ENCODE results near the gene CDC73.
"Not testable (repeated sequence)": the region's sequence is repeated elsewhere in the genome, so short reads cannot be mapped to it uniquely, and the experiment has no call there.

Gene CDC73

DNA sequence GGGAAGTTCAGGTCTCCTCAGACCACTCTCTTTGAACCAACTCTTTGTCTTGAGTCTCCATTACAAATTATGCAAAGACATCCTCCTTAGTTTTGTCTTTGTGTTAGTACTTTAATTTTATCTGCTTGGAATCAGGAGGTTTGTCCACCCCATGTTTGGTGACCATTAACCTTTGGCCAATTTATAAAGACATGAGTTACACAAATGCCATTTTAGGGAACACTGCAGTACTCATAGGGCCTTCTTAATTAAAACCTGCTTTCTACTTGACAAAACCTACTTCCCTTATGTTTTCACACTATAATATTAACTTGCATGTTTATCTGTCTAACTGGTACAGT lies 7.9 kb upstream of the CDC73 start:
- DNase-seq (ENCODE audit: low read depth, low spot score) = no peak

- DNase-seq (ENCODE audit: low read depth, low spot score) = no peak
Measured at GRCh38 chr1:193114485-193115095, 7.2 kb upstream of the CDC73 start.

- peak; percentile 61 for DNase-seq (ENCODE audit: low read depth, low spot score)
Measured at GRCh38 chr1:193115629-193116227, 6.1 kb upstream of the CDC73 start.

- not testable (repeated sequence) for DNase-seq (ENCODE audit: low read depth, low spot score)
Measured at GRCh38 chr1:193117167-193117566, 4.7 kb upstream of the CDC73 start.

DNA sequence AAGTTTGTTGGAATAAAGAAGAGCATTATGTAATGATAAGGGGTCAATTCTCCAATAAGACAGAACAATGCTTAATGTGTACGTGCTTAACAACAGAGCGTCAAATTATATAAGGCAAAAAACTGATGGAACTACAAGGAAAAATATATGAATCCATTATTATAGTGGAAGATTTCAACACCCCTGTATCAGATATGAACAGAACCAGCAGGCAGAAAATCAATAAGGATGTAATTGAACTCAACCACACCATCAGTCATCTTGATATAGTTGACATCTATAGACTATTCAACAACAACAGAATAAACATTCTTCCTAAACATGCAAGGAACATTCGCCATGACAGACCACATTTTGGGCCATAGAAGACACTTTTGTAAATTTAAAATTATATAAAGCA lies 3.6 kb upstream of the CDC73 start:
- DNase-seq (ENCODE audit: low read depth, low spot score) = no peak

DNA sequence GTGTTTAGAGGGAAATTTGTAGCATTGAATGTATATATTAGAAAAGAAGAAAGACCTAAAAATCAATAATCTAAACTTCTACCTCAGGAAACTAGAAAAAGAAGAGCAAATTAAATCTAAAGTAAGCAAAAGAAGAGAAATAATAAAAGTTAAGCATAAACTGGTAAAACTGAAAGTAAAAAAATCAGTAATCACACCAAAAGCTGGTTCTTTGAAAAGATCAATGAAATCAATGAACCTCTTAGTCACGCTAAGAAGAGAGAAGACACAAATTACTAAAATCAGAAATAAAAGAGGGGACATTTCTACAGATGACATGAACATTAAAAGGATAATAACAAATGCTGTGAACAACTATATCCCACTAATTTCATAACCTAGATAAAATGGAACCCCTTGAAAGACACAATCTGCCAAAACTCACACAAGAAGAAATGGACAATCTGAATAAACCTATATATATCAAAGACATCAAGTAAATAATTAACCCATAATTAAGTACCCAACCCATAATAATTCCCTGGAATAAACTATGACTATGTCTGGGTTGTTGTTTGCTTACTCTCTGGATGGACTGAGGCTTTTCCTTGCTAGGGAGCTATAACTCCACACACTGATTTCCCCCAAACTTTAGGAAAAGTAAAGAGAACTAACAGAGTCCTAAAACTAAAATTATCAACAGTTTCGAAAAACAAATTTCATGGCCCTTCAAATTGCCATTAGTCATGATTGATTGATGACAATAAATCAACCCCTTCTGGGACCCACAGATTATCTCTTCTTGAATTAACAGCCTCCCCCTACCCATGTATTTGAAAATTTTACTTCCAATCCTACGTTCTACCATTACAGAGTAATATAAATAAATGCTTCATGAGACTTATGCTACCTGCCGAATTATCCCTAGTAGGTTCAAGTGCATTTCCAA lies 2.8 kb upstream of the CDC73 start:
- no peak for DNase-seq (ENCODE audit: low read depth, low spot score)

GRCh38 chr1:193120604-193121166 lies 1.1 kb upstream of the CDC73 start:
- DNase-seq (ENCODE audit: low read depth, low spot score) = no peak

- DNase-seq (ENCODE audit: low read depth, low spot score) = no peak
Measured at GRCh38 chr1:193123751-193124150, 1.9 kb downstream of the CDC73 start.

DNA sequence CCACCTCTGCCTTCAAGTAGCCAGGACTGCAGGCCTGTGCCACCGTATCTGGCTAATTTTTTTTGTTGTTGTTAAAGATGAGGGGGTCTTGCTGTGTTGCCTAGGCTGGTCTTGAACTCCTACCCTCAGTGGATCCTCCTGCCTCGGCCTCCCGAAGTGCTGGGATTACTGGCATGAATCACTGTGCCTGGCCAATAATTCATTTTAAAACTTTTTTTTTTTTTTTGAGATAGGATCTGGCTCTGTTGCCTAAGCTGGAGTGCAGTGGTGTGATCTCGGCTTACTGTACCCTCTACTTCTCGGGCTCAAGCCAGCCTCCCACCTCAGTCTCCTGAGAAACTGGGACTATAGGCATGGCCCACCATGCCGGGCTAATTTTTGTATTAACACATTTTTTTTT lies 3.5 kb downstream of the CDC73 start:
- DNase-seq (ENCODE audit: low read depth, low spot score) = no peak

DNA sequence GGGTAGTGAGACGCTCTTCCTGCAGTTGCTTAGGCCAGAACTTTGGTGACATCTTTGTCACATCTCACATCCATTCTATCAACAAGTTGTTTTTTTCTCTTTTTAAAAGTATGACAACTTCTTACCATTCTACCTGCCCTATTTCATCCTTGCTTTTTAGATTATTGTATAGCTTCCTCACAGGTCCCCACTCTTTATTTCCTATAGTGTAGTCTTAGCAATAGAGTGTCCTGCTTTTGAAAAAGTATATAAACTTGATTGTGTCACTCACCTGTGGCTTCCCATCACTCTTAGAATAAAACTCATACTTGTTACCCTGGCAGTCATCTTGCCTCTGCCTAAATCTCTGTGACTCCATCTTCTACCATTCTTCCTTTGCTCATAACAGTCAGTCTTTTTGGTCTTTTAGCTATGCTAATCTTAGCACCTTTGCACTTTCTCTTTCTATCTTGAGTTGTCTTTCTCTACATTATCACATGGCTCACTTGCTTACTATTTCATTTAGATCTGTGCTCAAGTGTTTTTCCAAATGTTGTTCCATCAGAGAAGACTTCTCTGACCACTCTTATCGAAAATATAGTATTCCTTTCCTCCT lies 9.5 kb downstream of the CDC73 start:
- DNase-seq (ENCODE audit: low read depth, low spot score) = no peak

- no peak for DNase-seq (ENCODE audit: low read depth, low spot score)
Measured at GRCh38 chr1:193140254-193140653, 18.4 kb downstream of the CDC73 start.

DNA sequence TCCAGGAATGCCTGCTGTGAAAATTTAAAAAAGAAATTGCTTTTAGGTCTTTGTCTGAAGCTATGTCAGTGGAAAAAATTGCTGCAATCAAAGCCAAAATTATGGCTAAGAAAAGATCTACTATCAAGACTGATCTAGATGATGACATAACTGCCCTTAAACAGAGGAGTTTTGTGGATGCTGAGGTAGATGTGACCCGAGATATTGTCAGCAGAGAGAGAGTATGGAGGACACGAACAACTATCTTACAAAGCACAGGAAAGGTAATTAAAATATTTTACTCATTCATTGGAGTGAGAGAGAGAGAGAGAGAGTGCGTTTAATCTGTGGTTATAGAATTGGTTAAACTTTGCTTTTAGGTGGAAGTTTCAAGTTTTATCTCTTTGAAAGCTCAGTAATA lies 20.0 kb downstream of the CDC73 start:
- no peak for DNase-seq (ENCODE audit: low read depth, low spot score)

- no peak for DNase-seq (ENCODE audit: low read depth, low spot score)
Measured at GRCh38 chr1:193142409-193142808, 20.6 kb downstream of the CDC73 start.

DNA sequence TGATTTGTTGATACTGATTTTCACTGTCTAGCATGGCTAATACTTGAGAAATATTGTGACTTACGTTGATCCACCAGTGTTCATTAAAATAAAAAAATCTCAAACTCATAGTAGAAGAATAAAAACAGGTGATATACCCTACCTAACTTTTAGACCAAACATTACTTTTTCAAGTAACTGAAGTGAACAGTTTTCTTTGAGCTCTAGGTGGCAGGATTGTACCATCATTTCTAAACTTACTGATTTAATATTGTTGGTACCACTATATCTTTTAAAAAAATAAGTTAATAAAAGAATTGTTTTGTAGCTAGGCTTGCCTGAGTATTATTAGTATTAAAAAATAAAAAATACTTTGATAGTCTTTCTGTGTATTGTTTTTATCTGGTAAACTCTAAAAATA lies 21.5 kb downstream of the CDC73 start:
- no peak for DNase-seq (ENCODE audit: low read depth, low spot score)

- no peak for DNase-seq (ENCODE audit: low read depth, low spot score)
Measured at GRCh38 chr1:193144361-193144938, 22.6 kb downstream of the CDC73 start.

DNA sequence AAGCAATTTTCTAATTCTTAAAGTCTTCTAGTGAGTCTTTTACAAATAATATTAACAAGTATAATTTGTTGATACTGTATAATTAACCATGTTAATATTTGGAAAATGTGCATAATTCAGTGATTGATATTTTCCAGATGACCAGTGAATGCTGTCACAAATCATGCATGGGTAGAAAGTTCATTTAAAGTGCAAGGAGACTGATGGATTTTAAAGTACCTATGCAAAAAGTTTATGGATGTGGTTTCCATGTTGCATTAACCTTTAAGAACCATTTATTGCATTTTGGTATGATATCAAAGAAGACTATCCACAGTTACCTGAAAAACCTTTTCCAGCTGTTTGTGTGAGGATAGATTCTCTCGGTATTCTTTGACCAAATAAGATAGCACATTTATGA lies 23.2 kb downstream of the CDC73 start:
- no peak for DNase-seq (ENCODE audit: low read depth, low spot score)

- DNase-seq (ENCODE audit: low read depth, low spot score) = no peak
Measured at GRCh38 chr1:193156117-193156821, 34.4 kb downstream of the CDC73 start.

- DNase-seq (ENCODE audit: low read depth, low spot score) = no peak
Measured at GRCh38 chr1:193156822-193157142, 35.0 kb downstream of the CDC73 start.

GRCh38 chr1:193157360-193157759 lies 35.5 kb downstream of the CDC73 start:
- DNase-seq (ENCODE audit: low read depth, low spot score) = no peak

DNA sequence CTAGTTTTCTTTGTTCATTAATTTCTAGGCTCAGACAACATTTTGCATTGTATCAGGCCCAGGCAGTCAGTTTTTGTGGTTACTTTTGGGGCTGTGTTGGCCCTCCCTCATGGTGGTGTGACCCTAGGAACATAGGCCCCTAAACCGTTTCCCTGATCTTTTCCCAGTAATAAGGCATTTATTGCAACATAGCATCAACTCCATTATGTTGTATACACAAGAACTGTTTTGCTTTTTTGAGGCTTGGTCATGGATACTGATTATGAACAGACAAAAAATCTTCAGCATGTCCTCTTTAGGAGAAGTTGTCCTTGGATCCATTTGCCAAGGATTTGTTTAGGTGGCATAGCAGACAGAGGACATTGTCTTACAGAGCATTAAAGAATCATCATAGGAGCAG lies 54.3 kb downstream of the CDC73 start:
- no peak for DNase-seq (ENCODE audit: low read depth, low spot score)

DNA sequence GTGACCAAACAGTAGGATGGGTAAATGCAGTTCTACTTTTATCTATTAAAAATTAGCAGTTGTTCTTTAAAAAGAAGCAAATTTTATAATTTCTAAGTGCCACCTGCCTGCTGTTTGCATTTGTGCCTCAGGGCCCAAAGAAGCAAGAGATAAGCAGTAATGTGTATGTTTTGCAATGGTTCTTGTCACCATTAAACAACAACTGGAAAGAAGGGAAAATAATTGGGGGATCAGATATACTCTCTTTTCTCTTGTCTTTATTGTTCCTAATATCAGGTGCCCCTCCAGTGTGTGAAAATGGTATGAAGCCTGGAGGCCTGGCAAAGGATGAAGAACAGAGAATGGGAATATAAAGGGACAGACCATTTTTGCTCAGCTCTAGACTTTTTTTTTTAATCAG lies 55.0 kb downstream of the CDC73 start:
- DNase-seq (ENCODE audit: low read depth, low spot score) = no peak
